ENCODE data around the gene VPS35L.

VPS35L gene

GRCh38 chr16:19717741-19718623 is 162.5 kb downstream of the VPS35L start, which contains the start of the genes IQCK and KNOP1:
TSS of gene IQCK (plus strand) at chr16:19718271. CDS start at chr16:19718307, 36 bp downstream.
TSS of gene KNOP1 (minus strand) at chr16:19718227. CDS start at chr16:19715035, 3,192 bp downstream.
- DNase-seq (ENCODE audit: insufficient read length, low spot score) (peak; percentile 94), FAIRE-seq (no peak)
- peak; percentile 78; the same call in 1 of the 2 replicates for TF ChIP-seq POLR2A (IDR thresholded peaks at IDR 0.05; ENCODE audit: low read depth, low read length)

- TF ChIP-seq POLR2A (IDR thresholded peaks at IDR 0.05; ENCODE audit: low read depth, low read length) = no peak
- DNase-seq (ENCODE audit: insufficient read length, low spot score) (no peak), FAIRE-seq (no peak)
Observed at GRCh38 chr16:19718624-19718965, 163.1 kb downstream of the VPS35L start.

- no peak for FAIRE-seq
- DNase-seq (ENCODE audit: insufficient read length, low spot score) = no peak
- TF ChIP-seq POLR2A (IDR thresholded peaks at IDR 0.05; ENCODE audit: low read depth, low read length) = no peak
Observed at GRCh38 chr16:19722269-19722952, 166.9 kb downstream of the VPS35L start.

- no peak for TF ChIP-seq POLR2A (IDR thresholded peaks at IDR 0.05; ENCODE audit: low read depth, low read length)
- FAIRE-seq (no peak), DNase-seq (ENCODE audit: insufficient read length, low spot score) (no peak)
Observed at GRCh38 chr16:19722981-19723380, 167.5 kb downstream of the VPS35L start.

GRCh38 chr16:19728636-19728965 is 173.1 kb downstream of the VPS35L start:
- DNase-seq (ENCODE audit: insufficient read length, low spot score) = no peak
- FAIRE-seq = no peak
- TF ChIP-seq POLR2A (IDR thresholded peaks at IDR 0.05; ENCODE audit: low read depth, low read length) = no peak

- TF ChIP-seq POLR2A (IDR thresholded peaks at IDR 0.05; ENCODE audit: low read depth, low read length) = no peak
- DNase-seq (ENCODE audit: insufficient read length, low spot score) (no peak), FAIRE-seq (no peak)
Observed at GRCh38 chr16:19733551-19733950, 178.0 kb downstream of the VPS35L start.

GRCh38 chr16:19735074-19735867 is 179.8 kb downstream of the VPS35L start:
- no peak for DNase-seq (ENCODE audit: insufficient read length, low spot score)
- TF ChIP-seq POLR2A (IDR thresholded peaks at IDR 0.05; ENCODE audit: low read depth, low read length) = no peak
- FAIRE-seq = no peak

- DNase-seq (ENCODE audit: insufficient read length, low spot score) (no peak), FAIRE-seq (no peak)
- TF ChIP-seq POLR2A (IDR thresholded peaks at IDR 0.05; ENCODE audit: low read depth, low read length) = no peak
Observed at GRCh38 chr16:19737306-19738038, 182.0 kb downstream of the VPS35L start.

- FAIRE-seq (no peak), DNase-seq (ENCODE audit: insufficient read length, low spot score) (no peak)
- no peak for TF ChIP-seq POLR2A (IDR thresholded peaks at IDR 0.05; ENCODE audit: low read depth, low read length)
Observed at GRCh38 chr16:19741354-19741753, 185.9 kb downstream of the VPS35L start.

- DNase-seq (ENCODE audit: insufficient read length, low spot score) (no peak), FAIRE-seq (no peak)
- no peak for TF ChIP-seq POLR2A (IDR thresholded peaks at IDR 0.05; ENCODE audit: low read depth, low read length)
Observed at GRCh38 chr16:19743816-19744159, 188.3 kb downstream of the VPS35L start.

GRCh38 chr16:19744670-19745069 is 189.2 kb downstream of the VPS35L start:
- DNase-seq (ENCODE audit: insufficient read length, low spot score) (no peak), FAIRE-seq (no peak)
- no peak for TF ChIP-seq POLR2A (IDR thresholded peaks at IDR 0.05; ENCODE audit: low read depth, low read length)

- DNase-seq (ENCODE audit: insufficient read length, low spot score) (no peak), FAIRE-seq (no peak)
- no peak for TF ChIP-seq POLR2A (IDR thresholded peaks at IDR 0.05; ENCODE audit: low read depth, low read length)
Observed at GRCh38 chr16:19745286-19746010, 189.9 kb downstream of the VPS35L start.

GRCh38 chr16:19746561-19746960 is 191.1 kb downstream of the VPS35L start:
- no peak for DNase-seq (ENCODE audit: insufficient read length, low spot score)
- no peak for TF ChIP-seq POLR2A (IDR thresholded peaks at IDR 0.05; ENCODE audit: low read depth, low read length)
- no peak for FAIRE-seq
